IMR-90 (cell line): ENCODE data around the gene DENND2C. TPM values are rescaled to one million over a fixed set of nuclear protein-coding genes. Genes with fewer than 3 reads are reported as not detected.

Experiments used
- ATAC-seq: fragments of 200-7000 bp; cut with Tn5 transposase; 2 replicates; pipeline ENCODE4 v1.9.1; 2020; ENCODE audit warnings: low read depth, mild to moderate bottlenecking, moderate library complexity
- BruUV-seq: library from RNA; stranded (reverse); fragments of 400-500 nt; replicated peaks from 2 replicates; lab custom pipeline; 2021; lab: Mats Ljungman, UMichigan
- CTCF ChIA-PET: fragments of 300-600 bp; formaldehyde crosslinking; extraction: SDS; loops from one replicate; lab custom pipeline; 2021; ENCODE audit warnings: antibody characterized with exemption; lab: Yijun Ruan, JAX
- POLR2A ChIA-PET: fragments of 300-600 bp; sonication (Branson Sonifier 250); formaldehyde crosslinking; loops from one replicate; lab custom pipeline; 2022; ENCODE audit warnings: antibody characterized with exemption; ENCODE audit not compliant: unreplicated experiment; lab: Charles Lee
- DNase-seq: peaks from one replicate; pipeline ENCODE4 v3.0.0; 2013
- H2AFZ ChIP-seq: replicated peaks from 2 replicates; pipeline ENCODE3; 2013; ENCODE audit warnings: low read length, mild to moderate bottlenecking; ENCODE audit not compliant: poor library complexity
- H2AK5ac ChIP-seq: 2 replicates; pipeline ENCODE4 v1.6.1; 2013; ENCODE audit warnings: low read depth, low read length, inconsistent platforms
- H2AK9ac ChIP-seq: replicated peaks from 2 replicates; pipeline ENCODE3; 2013; ENCODE audit warnings: mild to moderate bottlenecking, low read depth, low read length, moderate library complexity; ENCODE audit not compliant: poor library complexity
- H2BK120ac ChIP-seq: 2 replicates; pipeline ENCODE4 v1.6.1; 2013; ENCODE audit warnings: low read depth, low read length, inconsistent platforms
- H2BK15ac ChIP-seq: 3 replicates; pipeline ENCODE4 v1.6.1; 2013; ENCODE audit warnings: low read depth, low read length, inconsistent platforms
- H2BK20ac ChIP-seq: 2 replicates; pipeline ENCODE4 v1.6.1; 2013; ENCODE audit warnings: low read depth, mild to moderate bottlenecking, inconsistent platforms, low read length, moderate library complexity
- H2BK5ac ChIP-seq: 2 replicates; pipeline ENCODE4 v1.6.1; 2013; ENCODE audit warnings: mild to moderate bottlenecking, low read depth, low read length, inconsistent platforms; ENCODE audit not compliant: poor library complexity, severe bottlenecking
- H3K14ac ChIP-seq: replicated peaks from 2 replicates; pipeline ENCODE4 v1.6.1; 2013; ENCODE audit warnings: low read depth, low read length, inconsistent platforms
- H3K18ac ChIP-seq: 2 replicates; pipeline ENCODE4 v1.6.1; 2013; ENCODE audit warnings: low read depth, low read length, control low read depth
- H3K23ac ChIP-seq: 2 replicates; pipeline ENCODE4 v1.6.1; 2013; ENCODE audit warnings: low read depth, low read length, inconsistent platforms
- H3K27ac ChIP-seq: 2 replicates; pipeline ENCODE4 v1.5.1; 2013; ENCODE audit warnings: mild to moderate bottlenecking, control low read depth, low read length; ENCODE audit not compliant: insufficient read depth
- H3K27me3 ChIP-seq: 2 replicates; pipeline ENCODE4 v1.6.1; 2013; ENCODE audit warnings: low read length; ENCODE audit not compliant: control insufficient read depth, insufficient read depth
- H3K36me3 ChIP-seq: 2 replicates; pipeline ENCODE4 v1.6.1; 2013; ENCODE audit warnings: low read length, mixed read lengths; ENCODE audit not compliant: control insufficient read depth, insufficient read depth
- H3K4ac ChIP-seq: 2 replicates; pipeline ENCODE4 v1.6.1; 2013; ENCODE audit warnings: low read depth, low read length, inconsistent platforms
- H3K4me1 ChIP-seq: 2 replicates; pipeline ENCODE4 v1.6.1; 2013; ENCODE audit warnings: low read length, mixed read lengths; ENCODE audit not compliant: control insufficient read depth, insufficient read depth
- H3K4me2 ChIP-seq: 2 replicates; pipeline ENCODE4 v1.6.1; 2013; ENCODE audit warnings: low read depth, mild to moderate bottlenecking, control low read depth, low read length, moderate library complexity
- H3K4me3 ChIP-seq: 2 replicates; pipeline ENCODE4 v1.5.1; 2013; ENCODE audit warnings: low read depth, mild to moderate bottlenecking, control low read depth, low read length, moderate library complexity; ENCODE audit not compliant: insufficient read depth
- H3K56ac ChIP-seq: 2 replicates; pipeline ENCODE4 v1.6.1; 2013; ENCODE audit warnings: low read length, inconsistent platforms; ENCODE audit not compliant: insufficient read depth; ENCODE audit errors: extremely low read depth
- H3K79me1 ChIP-seq, 2 experiments: 2 replicates each; pipeline ENCODE4 v1.6.1; 2013; ENCODE audit warnings: low read length in 2 of 2, inconsistent platforms in 1 of 2, low read depth in 1 of 2
- H3K9ac ChIP-seq: 2 replicates; pipeline ENCODE4 v1.6.1; 2013; ENCODE audit warnings: low read depth, low read length, control low read depth
- H3K9me1 ChIP-seq: 2 replicates; pipeline ENCODE4 v1.6.1; 2013; ENCODE audit warnings: low read length, inconsistent platforms; ENCODE audit not compliant: insufficient read depth
- H3K9me3 ChIP-seq: 2 replicates; pipeline ENCODE4 v1.6.1; 2013; ENCODE audit warnings: low read length; ENCODE audit not compliant: control insufficient read depth, insufficient read depth
- H4K20me1 ChIP-seq: 2 replicates; pipeline ENCODE4 v1.6.1; 2013; ENCODE audit warnings: low read length, inconsistent platforms; ENCODE audit not compliant: insufficient read depth
- H4K5ac ChIP-seq: 2 replicates; pipeline ENCODE4 v1.6.1; 2013; ENCODE audit warnings: mild to moderate bottlenecking, low read depth, low read length, control low read depth
- H4K8ac ChIP-seq, 2 experiments: 2 replicates each; pipeline ENCODE4 v1.6.1; 2013; ENCODE audit warnings: low read depth in 2 of 2, low read length in 2 of 2, control low read depth in 1 of 2, inconsistent platforms in 1 of 2
- H4K91ac ChIP-seq: 2 replicates; pipeline ENCODE4 v1.6.1; 2013; ENCODE audit warnings: low read depth, low read length, inconsistent platforms; ENCODE audit not compliant: insufficient read depth
- CEBPB ChIP-seq: IDR thresholded peaks from 2 replicates; pipeline ENCODE4 v1.6.1; 2012; ENCODE audit warnings: low read depth, low read length, improper control_type of control experiment
- CHD1 ChIP-seq: IDR thresholded peaks from 2 replicates; pipeline ENCODE4 v1.6.1; 2012; ENCODE audit warnings: low read depth, low read length, improper control_type of control experiment
- CTCF ChIP-seq: conservative IDR thresholded peaks from 2 replicates; pipeline ENCODE4 v1.5.1; 2012; ENCODE audit warnings: mild to moderate bottlenecking, low read depth, low read length, improper control_type of control experiment
- ELK1 ChIP-seq: fragments of 150-350 bp; IDR thresholded peaks from 2 replicates; pipeline ENCODE4 v1.6.1; 2016; ENCODE audit warnings: low read depth, mild to moderate bottlenecking, low read length, moderate library complexity, borderline replicate concordance
- FOS ChIP-seq: fragments of 150-350 bp; IDR thresholded peaks from 2 replicates; pipeline ENCODE4 v1.6.1; 2016; ENCODE audit warnings: low read depth, low read length
- MAZ ChIP-seq: IDR thresholded peaks from 2 replicates; pipeline ENCODE4 v1.6.1; 2012; ENCODE audit warnings: low read depth, mild to moderate bottlenecking, low read length, improper control_type of control experiment, moderate library complexity, borderline replicate concordance
- NFE2L2 ChIP-seq: fragments of 150-350 bp; IDR thresholded peaks from 2 replicates; pipeline ENCODE4 v1.6.1; 2016; ENCODE audit warnings: low read depth, mild to moderate bottlenecking, low read length
- POLR2A ChIP-seq: IDR thresholded peaks from 2 replicates; pipeline ENCODE4 v1.6.1; 2012; ENCODE audit warnings: mild to moderate bottlenecking, low read depth, low read length
- RAD21 ChIP-seq: IDR thresholded peaks from 2 replicates; pipeline ENCODE4 v1.6.1; 2012; ENCODE audit warnings: low read length, improper control_type of control experiment
- RCOR1 ChIP-seq: IDR thresholded peaks from 2 replicates; pipeline ENCODE4 v1.6.1; 2012; ENCODE audit warnings: mild to moderate bottlenecking, low read length, improper control_type of control experiment; ENCODE audit not compliant: insufficient replicate concordance
- RFX5 ChIP-seq: IDR thresholded peaks from 2 replicates; pipeline ENCODE4 v1.8.0; 2012; ENCODE audit warnings: low read depth, mild to moderate bottlenecking, low read length, moderate library complexity
- SMC3 ChIP-seq: fragments of 150-350 bp; IDR thresholded peaks from 2 replicates; pipeline ENCODE4 v1.6.1; 2016; ENCODE audit warnings: low read depth, mild to moderate bottlenecking, antibody characterized with exemption, low read length, moderate library complexity
- USF2 ChIP-seq: fragments of 150-350 bp; IDR thresholded peaks from 2 replicates; pipeline ENCODE4 v1.6.1; 2017; ENCODE audit warnings: mild to moderate bottlenecking, antibody characterized with exemption, low read length, low read depth
- WGBS, 2 experiments: methylation state at CpG; one replicate each; pipeline versions ENCODE4 v1.1.5 to v1.1.7; 2013; ENCODE audit warnings: missing lambda C conversion rate in 2 of 2; ENCODE audit not compliant: insufficient read length in 1 of 2; ENCODE audit errors: extremely low coverage in 2 of 2; 5-methylcytosine and 5-hydroxymethylcytosine counted together
- dilution Hi-C: fragments of 300-500 bp; cut with HindIII; formaldehyde crosslinking; loops from one replicate; pipeline ENCODE4 v1.14.3; 2018; ENCODE audit warnings: low sequenced_read_pairs; ENCODE audit not compliant: unreplicated experiment
- in situ Hi-C: fragments of 300-500 bp; cut with MboI; formaldehyde crosslinking; loops from 3 replicates; pipeline ENCODE4 v1.14.3; 2019; ENCODE audit warnings: low sequenced_read_pairs, inconsistent platforms, mixed read lengths
- intact Hi-C: fragments of 100-400 bp; cut with micrococcal nuclease; formaldehyde crosslinking; loops from 2 replicates; pipeline ENCODE4 v1.10.0; 2022
- polyA plus RNA-seq, 3 experiments: library from polyadenylated mRNA; depleted of rRNA; stranded (reverse); fragments of >200 nt; gene quantifications; 2 replicates each; pipeline ENCODE4 v1.2.3, GENCODE V29; 2012; ENCODE audit warnings: low replicate concordance in 1 of 3
- total RNA-seq: library from RNA; depleted of rRNA; stranded (reverse); fragments of >200 nt; gene quantifications from 2 replicates; pipeline ENCODE4 v1.2.3, GENCODE V29; 2012

Gene DENND2C
- total and polyA plus RNA-seq, 2 of the 4 experiments (the other 2 are of a cell fraction), result 0.58 to 2.2 TPM

GRCh38 chr1:114670083-114671010 lies 498 bp upstream of the DENND2C start:
- Histone ChIP-seq H2BK20ac (no peak overlapping the region), H3K14ac (0 out of 2 replicates have a peak overlapping the region, but pooled peaks have one; percentile 30), H3K4me3 (peak overlapping the region; percentile 92), H3K27me3 (peaks cover 5% of the 10 kb centered on the region), H3K9ac (peak overlapping the region; percentile 50; the same call in 1 of the 2 replicates), H3K4me2 (peak overlapping the region; percentile 97), H4K5ac (no peak overlapping the region), H2BK120ac (peak overlapping the region; percentile 9; the same call in 1 of the 2 replicates), H2AK5ac (no peak overlapping the region), H3K9me3 (no peaks in the 10 kb centered on the region), H2BK15ac (no peak overlapping the region), H3K9me1 (0 out of 2 replicates have a peak, but pooled peaks cover 3% of the 10 kb centered on the region), H4K8ac (peak overlapping the region in 1 of 2 experiments; percentile 29; a peak in 1 of 4 replicates), H3K4me1 (no peaks in the 10 kb centered on the region), H3K4ac (peak overlapping the region; percentile 40; the same call in 1 of the 2 replicates), H2BK5ac (peak overlapping the region; percentile 35), H3K56ac (no peak overlapping the region), H3K23ac (peak overlapping the region; percentile 34; the same call in 1 of the 2 replicates), H3K79me1 (no peaks in the 10 kb centered on the region), H2AK9ac (peak overlapping the region; percentile 45), H3K27ac (no peak overlapping the region), H3K18ac (no peak overlapping the region), H4K20me1 (no peaks in the 10 kb centered on the region), H3K36me3 (no peaks in the 10 kb centered on the region), H2AFZ (peak overlapping the region; percentile 96), H4K91ac (no peak overlapping the region)
- ATAC-seq (peak; percentile 99), DNase-seq (peak; percentile 80)
- dilution Hi-C loops (no loop called here), in situ Hi-C loops (no loop called here), intact Hi-C loops (loop anchor here (2.0 kb wide), 3 partner anchors 90 to 692 kb away; partner anchors contain the start of genes BCAS2 and OLFML3)
- CTCF ChIA-PET, result interaction anchor here (0.6 kb wide), 1 partner anchor 50 kb away, joined by 4 read pairs; no protein-coding TSS in a partner anchor
- no TSS peak for BruUV-seq
- POLR2A ChIA-PET, result no interaction called here
- WGBS, 2 experiments, result 0% methylated on average over 5 of the region's 45 CpGs; no CpG with 5 or more reads in 1 of the 2 experiments
- TF ChIP-seq MAZ (peak; percentile 54; the same call in 1 of the 2 replicates), SMC3 (no peak), RFX5 (no peak), ELK1 (no peak), RAD21 (no peak), FOS (no peak), POLR2A (peak; percentile 59; the same call in 1 of the 2 replicates), NFE2L2 (no peak), CTCF (no peak), CEBPB (peak; percentile 79), USF2 (no peak), CHD1 (no peak), RCOR1 (no peak)
